Endothelial cell (in vitro differentiated cells): ENCODE data around the gene MORF4L1. TPM values are rescaled to one million over a fixed set of nuclear protein-coding genes. Genes with fewer than 3 reads are reported as not detected.

Experiments
- DNase-seq: peaks from one replicate; pipeline ENCODE4 v3.0.0; 2021; ENCODE audit warnings: low spot score
- H3K27ac Mint-ChIP-seq: one replicate; pipeline ENCODE4 v1.8.0; 2021; ENCODE audit warnings: mixed read lengths, inconsistent platforms; ENCODE audit not compliant: unreplicated experiment
- H3K27me3 Mint-ChIP-seq: one replicate; pipeline ENCODE4 v1.8.0; 2021; ENCODE audit warnings: mild to moderate bottlenecking, moderate library complexity, mixed read lengths, inconsistent platforms; ENCODE audit not compliant: unreplicated experiment
- H3K36me3 Mint-ChIP-seq: one replicate; pipeline ENCODE4 v1.8.0; 2021; ENCODE audit warnings: mild to moderate bottlenecking, low read depth, mixed read lengths, inconsistent platforms; ENCODE audit not compliant: unreplicated experiment
- H3K4me1 Mint-ChIP-seq: one replicate; pipeline ENCODE4 v1.8.0; 2021; ENCODE audit warnings: mild to moderate bottlenecking, mixed read lengths, inconsistent platforms; ENCODE audit not compliant: unreplicated experiment
- H3K4me3 Mint-ChIP-seq: one replicate; pipeline ENCODE4 v1.8.0; 2021; ENCODE audit warnings: mild to moderate bottlenecking, mixed read lengths, inconsistent platforms; ENCODE audit not compliant: unreplicated experiment
- H3K9me3 Mint-ChIP-seq: one replicate; pipeline ENCODE4 v1.8.0; 2021; ENCODE audit warnings: mixed read lengths, inconsistent platforms; ENCODE audit not compliant: unreplicated experiment
- long read RNA-seq: library from polyadenylated mRNA; unstranded; transcript quantifications from one replicate; pipeline ENCODE4 v2.0.0, GENCODE V29; 2020; ENCODE audit not compliant: unreplicated experiment
- total RNA-seq: library from RNA; stranded (reverse); fragmentation: NEBNext Ultra II Directional; extraction: Animal tissue kit (Norgen Biotek cat#: 25700); gene quantifications from one replicate; pipeline ENCODE4 v1.2.1, GENCODE V29; 2021; ENCODE audit not compliant: unreplicated experiment
- TF ChIP-seq, protein P1 (sequence below): fragments of 200-600 bp; sonication (generic); IDR thresholded peaks from one replicate; pipeline ENCODE4 v1.5.0; 2021; ENCODE audit warnings: antibody characterized with exemption; ENCODE audit not compliant: unreplicated experiment

MORF4L1 gene
- 347 TPM for total RNA-seq
- long read RNA-seq, transcript MORF4L1-201 (13 exons, 2,359 nt): minor isoform, 12 of 194 reads
- long read RNA-seq, transcript MORF4L1-203 (12 exons, 1,880 nt): major isoform, 159 of 194 reads
- long read RNA-seq, partial matches to known transcripts: 8 of 194 reads
- long read RNA-seq, other reads (novel, unspliced or antisense): 14 of 194 reads

DNA sequence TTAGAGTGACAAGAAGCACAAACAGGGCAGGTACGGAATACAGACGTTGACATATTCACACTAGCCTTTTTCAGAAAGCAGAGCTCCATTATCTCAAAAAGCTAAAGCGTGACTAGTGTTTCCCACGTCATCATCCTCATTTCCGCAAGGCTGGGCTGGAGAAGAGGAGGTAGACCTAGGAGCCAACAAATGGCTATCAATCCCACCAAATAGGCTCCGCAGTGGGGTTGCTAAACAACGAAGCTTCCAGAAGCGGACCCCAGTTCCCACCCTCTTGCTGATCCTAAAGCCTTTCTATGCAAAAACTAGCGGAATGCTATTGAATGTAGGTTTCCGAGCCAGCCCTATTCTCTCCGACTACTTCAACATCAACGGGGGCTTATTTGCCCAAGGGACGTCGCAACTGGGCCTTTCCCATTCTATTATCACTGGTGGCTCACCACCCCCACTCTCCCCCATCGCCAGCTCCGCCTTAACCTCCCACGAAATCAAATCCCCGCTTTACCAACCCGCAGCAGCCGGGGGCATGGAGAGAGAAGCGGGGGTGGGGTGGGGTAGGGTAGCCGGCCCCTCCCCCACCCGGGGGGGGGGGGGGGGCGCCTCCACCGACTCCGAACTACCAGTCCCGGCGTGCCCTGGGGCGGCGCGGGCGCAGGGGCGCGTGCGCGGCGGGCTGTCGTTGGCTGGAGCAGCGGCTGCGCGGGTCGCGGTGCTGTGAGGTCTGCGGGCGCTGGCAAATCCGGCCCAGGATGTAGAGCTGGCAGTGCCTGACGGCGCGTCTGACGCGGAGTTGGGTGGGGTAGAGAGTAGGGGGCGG, at the start of gene MORF4L1:
Gene MORF4L1, plus strand, starts transcription at position 736 of the 817 bp plus-strand sequence. CDS start 128 bp downstream, outside the sequence.
- H3K27me3 Mint-ChIP-seq: peaks cover 25% of the 10 kb centered on the region
- H3K4me3 Mint-ChIP-seq: peak within 1 kb of the TSS; percentile 99
- H3K9me3 Mint-ChIP-seq: no peaks in the 10 kb centered on the region
- H3K27ac Mint-ChIP-seq: peak within 1 kb of the TSS; percentile 100
- peak; percentile 98 for DNase-seq
- H3K36me3 Mint-ChIP-seq: peaks cover 12% of the 10 kb centered on the region
- TF ChIP-seq, protein P1, sequence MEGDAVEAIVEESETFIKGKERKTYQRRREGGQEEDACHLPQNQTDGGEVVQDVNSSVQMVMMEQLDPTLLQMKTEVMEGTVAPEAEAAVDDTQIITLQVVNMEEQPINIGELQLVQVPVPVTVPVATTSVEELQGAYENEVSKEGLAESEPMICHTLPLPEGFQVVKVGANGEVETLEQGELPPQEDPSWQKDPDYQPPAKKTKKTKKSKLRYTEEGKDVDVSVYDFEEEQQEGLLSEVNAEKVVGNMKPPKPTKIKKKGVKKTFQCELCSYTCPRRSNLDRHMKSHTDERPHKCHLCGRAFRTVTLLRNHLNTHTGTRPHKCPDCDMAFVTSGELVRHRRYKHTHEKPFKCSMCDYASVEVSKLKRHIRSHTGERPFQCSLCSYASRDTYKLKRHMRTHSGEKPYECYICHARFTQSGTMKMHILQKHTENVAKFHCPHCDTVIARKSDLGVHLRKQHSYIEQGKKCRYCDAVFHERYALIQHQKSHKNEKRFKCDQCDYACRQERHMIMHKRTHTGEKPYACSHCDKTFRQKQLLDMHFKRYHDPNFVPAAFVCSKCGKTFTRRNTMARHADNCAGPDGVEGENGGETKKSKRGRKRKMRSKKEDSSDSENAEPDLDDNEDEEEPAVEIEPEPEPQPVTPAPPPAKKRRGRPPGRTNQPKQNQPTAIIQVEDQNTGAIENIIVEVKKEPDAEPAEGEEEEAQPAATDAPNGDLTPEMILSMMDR: no peak
- H3K4me1 Mint-ChIP-seq: peaks cover 25% of the 10 kb centered on the region

DNA sequence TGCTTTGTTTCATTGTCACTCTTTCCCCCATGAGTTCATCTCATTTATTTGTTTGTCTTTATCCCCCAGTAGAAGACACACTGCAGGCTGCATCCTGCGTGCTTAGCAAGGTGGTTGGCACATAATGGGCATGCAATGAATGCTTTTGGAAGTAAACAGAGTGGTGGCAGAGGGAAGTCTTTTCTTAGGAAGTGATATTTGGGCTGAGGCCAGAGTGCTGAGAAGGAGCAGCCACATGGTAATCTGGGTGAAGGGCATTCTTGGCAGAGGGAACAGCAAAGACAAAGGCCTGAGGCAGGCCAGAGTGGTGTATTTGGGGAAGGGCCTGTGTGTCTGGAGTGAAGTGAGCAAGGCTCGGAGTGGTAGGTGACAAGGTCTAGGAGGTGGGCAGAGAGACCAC, 43.8 kb upstream of the MORF4L1 start:
- DNase-seq: no peak
- H3K27me3 Mint-ChIP-seq: peaks cover 6% of the 10 kb centered on the region
- H3K4me1 Mint-ChIP-seq: peaks cover 5% of the 10 kb centered on the region
- no peak overlapping the region for H3K27ac Mint-ChIP-seq
- H3K4me3 Mint-ChIP-seq: no peak overlapping the region
- H3K36me3 Mint-ChIP-seq: no peaks in the 10 kb centered on the region
- TF ChIP-seq, protein P1: no peak
- no peaks in the 10 kb centered on the region for H3K9me3 Mint-ChIP-seq

DNA sequence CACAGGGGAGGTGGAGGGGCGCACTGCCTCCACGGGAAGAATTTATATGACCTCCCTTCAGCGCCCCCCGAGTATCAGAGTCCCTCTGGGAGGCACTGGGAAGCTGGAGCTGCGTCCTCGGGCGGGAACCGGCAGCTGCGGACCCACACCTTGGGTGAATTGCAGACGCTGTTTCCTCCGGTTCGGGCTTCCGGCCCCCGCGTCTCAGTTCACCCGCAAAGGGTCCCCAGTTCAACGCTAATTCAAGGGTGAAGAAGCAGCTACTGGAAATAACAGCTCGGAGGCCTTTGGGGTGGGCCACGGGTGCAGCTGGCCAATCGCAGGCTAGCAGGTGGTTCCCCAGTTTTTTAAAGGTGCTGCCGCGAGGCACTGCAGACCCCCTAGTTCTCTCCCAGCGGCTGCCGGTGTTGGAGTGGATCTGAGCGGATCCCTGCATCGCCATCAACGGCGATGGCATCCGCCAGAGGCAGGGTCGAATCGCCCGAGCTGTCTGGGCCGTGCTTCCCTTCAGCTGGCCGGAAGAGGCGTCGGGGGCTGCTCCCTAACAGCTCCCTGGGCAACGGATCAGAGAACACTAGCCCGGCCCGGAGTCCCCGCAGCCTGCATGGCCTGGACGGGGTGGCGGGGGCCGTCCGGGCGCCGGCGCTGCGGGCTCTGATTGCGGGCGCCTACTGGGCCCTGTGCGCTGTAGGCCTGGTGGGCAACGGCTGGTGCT, 42.0 kb upstream of the MORF4L1 start:
- H3K27me3 Mint-ChIP-seq: peaks cover 6% of the 10 kb centered on the region
- peaks cover 3% of the 10 kb centered on the region for H3K4me1 Mint-ChIP-seq
- DNase-seq: no peak

DNA sequence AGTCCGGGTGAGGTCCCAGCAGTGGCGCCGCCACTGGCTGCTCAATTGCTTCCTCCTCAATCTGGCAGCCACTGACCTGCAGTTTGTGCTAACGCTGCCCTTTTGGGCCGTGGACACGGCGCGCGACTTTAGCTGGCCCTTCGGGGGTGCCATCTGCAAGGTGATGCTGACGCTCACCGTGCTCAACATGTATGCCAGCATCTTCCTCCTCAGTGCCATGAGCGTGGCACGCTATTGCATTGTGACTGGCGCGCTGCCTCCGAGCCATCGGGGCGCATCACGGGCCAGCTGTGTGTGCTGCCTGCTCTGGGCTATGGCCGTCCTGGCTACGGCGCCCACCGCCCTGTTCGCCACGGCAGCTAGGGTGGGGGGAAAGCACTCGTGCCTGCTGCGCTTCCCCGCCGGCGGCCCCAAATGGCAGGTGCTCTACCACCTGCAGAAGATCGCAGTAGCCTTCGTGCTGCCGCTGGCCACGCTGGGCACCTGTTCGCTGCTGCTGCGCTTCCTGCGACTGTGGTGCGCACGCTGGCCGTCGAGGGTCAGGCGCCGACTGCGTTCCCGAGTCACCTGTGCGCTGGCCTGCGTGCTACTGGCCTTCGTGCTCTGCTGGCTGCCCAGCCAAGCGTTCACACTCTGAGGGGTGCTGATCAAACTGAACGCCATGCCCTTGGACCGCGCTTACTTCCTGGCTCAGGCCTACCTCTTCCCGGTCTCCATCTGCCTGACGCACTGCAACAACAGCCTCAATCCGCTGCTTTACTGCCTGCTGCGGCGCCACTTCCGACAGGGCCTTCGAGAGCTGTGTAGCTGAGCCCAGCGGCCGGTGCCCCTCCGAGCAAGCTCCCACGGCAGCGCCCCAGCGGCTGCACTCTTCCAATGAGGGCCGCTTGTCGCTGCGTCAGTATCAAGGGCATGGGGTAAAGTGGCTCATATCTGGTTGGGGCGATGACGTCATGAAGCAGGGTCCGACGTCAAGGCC, 41.2 kb upstream of the MORF4L1 start:
- Mint-ChIP-seq H3K4me1 (no peaks in the 10 kb centered on the region), H3K9me3 (no peaks in the 10 kb centered on the region), H3K27ac (no peak overlapping the region), H3K27me3 (peaks cover 4% of the 10 kb centered on the region), H3K4me3 (peak overlapping the region; percentile 12), H3K36me3 (no peaks in the 10 kb centered on the region)
- TF ChIP-seq, protein P1: no peak
- DNase-seq: no peak

More for the DNA sequence above, 42.0 kb upstream of the MORF4L1 start:
- H3K9me3 Mint-ChIP-seq: no peaks in the 10 kb centered on the region
- H3K4me3 Mint-ChIP-seq: no peak overlapping the region
- H3K36me3 Mint-ChIP-seq: no peaks in the 10 kb centered on the region
- TF ChIP-seq, protein P1: no peak
- no peak overlapping the region for H3K27ac Mint-ChIP-seq
